H1 (cell line): Measurements from ENCODE around the gene TBX4. TPM values are rescaled to one million over a fixed set of nuclear protein-coding genes. Genes with fewer than 3 reads are reported as not detected.
"Not testable (repeated sequence)": the region's sequence is repeated elsewhere in the genome, so short reads cannot be mapped to it uniquely, and the experiment has no call there.

Experiments used
- CTCF ChIA-PET: fragments of 300-600 bp; sonication (Branson Sonifier 250); formaldehyde crosslinking; loops from one replicate; lab custom pipeline; 2021; ENCODE audit not compliant: partially characterized antibody; lab: Charles Lee
- POLR2A ChIA-PET: fragments of 300-600 bp; sonication (Branson Sonifier 250); formaldehyde crosslinking; loops from one replicate; lab custom pipeline; 2021; ENCODE audit warnings: inconsistent platforms; ENCODE audit not compliant: partially characterized antibody; lab: Charles Lee
- DNase-seq, 2 experiments: peaks; one replicate each; pipeline versions ENCODE4 v3.0.0 to v3.0.0-alpha.2; 2010 to 2022; ENCODE audit warnings: low spot score in 2 of 2, low read depth in 1 of 2, mixed read lengths in 1 of 2
- FAIRE-seq: peaks from 2 replicates; lab custom pipeline; 2011; peaks lifted over from hg19 to GRCh38; lab: Jason Lieb, UNC
- H2AFZ ChIP-seq: 2 replicates; pipeline ENCODE4 v1.8.1; 2012; ENCODE audit warnings: low read length, inconsistent platforms
- H2AK5ac ChIP-seq: 2 replicates; pipeline ENCODE4 v1.6.1; 2013; ENCODE audit warnings: low read depth, low read length
- H2BK120ac ChIP-seq: replicated peaks from 2 replicates; pipeline ENCODE3; 2013; ENCODE audit warnings: low read depth, low read length, inconsistent platforms
- H2BK12ac ChIP-seq: 2 replicates; pipeline ENCODE4 v1.6.1; 2013; ENCODE audit warnings: low read depth, low read length
- H2BK15ac ChIP-seq: 2 replicates; pipeline ENCODE4 v1.6.1; 2013; ENCODE audit warnings: low read length
- H2BK20ac ChIP-seq: 2 replicates; pipeline ENCODE4 v1.6.1; 2013; ENCODE audit warnings: low read length
- H2BK5ac ChIP-seq: 2 replicates; pipeline ENCODE4 v1.6.1; 2013; ENCODE audit warnings: low read depth, low read length
- H3K14ac ChIP-seq: 2 replicates; pipeline ENCODE4 v1.6.1; 2013; ENCODE audit warnings: inconsistent platforms; ENCODE audit not compliant: insufficient read length
- H3K18ac ChIP-seq: 2 replicates; pipeline ENCODE4 v1.6.1; 2013; ENCODE audit warnings: low read length; ENCODE audit errors: extremely low read depth
- H3K23ac ChIP-seq: 2 replicates; pipeline ENCODE4 v1.6.1; 2013; ENCODE audit warnings: inconsistent platforms; ENCODE audit not compliant: insufficient read length
- H3K23me2 ChIP-seq: 2 replicates; pipeline ENCODE4 v1.6.1; 2013; ENCODE audit warnings: low read depth, low read length
- H3K27ac ChIP-seq: 2 replicates; pipeline ENCODE4 v1.6.1; 2011; ENCODE audit warnings: low read depth, low read length, inconsistent platforms
- H3K27me3 ChIP-seq, 4 experiments: replicated peaks in 1 of 4; 1 replicate in 1 of 4; 2 replicates in 3 of 4; pipeline versions ENCODE4 v1.6.1 to v1.8.1; 2011 to 2013; ENCODE audit warnings: low read length in 3 of 4, mild to moderate bottlenecking in 3 of 4, inconsistent platforms in 2 of 4, mixed read lengths in 2 of 4, moderate library complexity in 1 of 4; ENCODE audit not compliant: control insufficient read depth in 3 of 4, insufficient read depth in 3 of 4; ENCODE audit errors: extremely low read depth in 1 of 4
- H3K36me3 ChIP-seq, 4 experiments: 2 replicates each; pipeline versions ENCODE4 v1.6.1 to v1.8.1; 2011 to 2013; ENCODE audit warnings: mild to moderate bottlenecking in 4 of 4, low read length in 3 of 4, moderate library complexity in 2 of 4, control low read depth in 1 of 4, inconsistent platforms in 1 of 4; ENCODE audit not compliant: insufficient read depth in 4 of 4, control insufficient read depth in 2 of 4
- H3K4ac ChIP-seq: replicated peaks from 2 replicates; pipeline ENCODE3; 2013; ENCODE audit warnings: low read length, low read depth, mixed read lengths, inconsistent platforms; ENCODE audit not compliant: insufficient read length
- H3K4me1 ChIP-seq, 4 experiments: replicated peaks in 1 of 4; 1 replicate in 1 of 4; 2 replicates in 3 of 4; pipeline versions ENCODE4 v1.6.1 to v1.8.1; 2011 to 2013; ENCODE audit warnings: low read length in 3 of 4, inconsistent platforms in 2 of 4, mixed read lengths in 1 of 4; ENCODE audit not compliant: insufficient read depth in 4 of 4, control insufficient read depth in 3 of 4
- H3K4me2 ChIP-seq, 2 experiments: 2 replicates each; pipeline versions ENCODE4 v1.6.1 to v1.8.1; 2011 to 2013; ENCODE audit warnings: low read depth in 2 of 2, low read length in 2 of 2, control low read depth in 1 of 2, inconsistent platforms in 1 of 2, mild to moderate bottlenecking in 1 of 2; ENCODE audit not compliant: insufficient read depth in 1 of 2
- H3K4me3 ChIP-seq, 4 experiments: fragments of 200-600, 300-600 bp in 1 of 4; sonication (generic), shearing (Covaris generic), sonication (Bioruptor Twin) in 1 of 4; 2 replicates each; pipeline versions ENCODE4 v1.5.1 to v1.8.1; 2011 to 2016; ENCODE audit warnings: low read length in 4 of 4, low read depth in 3 of 4, control low read depth in 2 of 4, inconsistent platforms in 2 of 4, mild to moderate bottlenecking in 2 of 4, mixed read lengths in 1 of 4, moderate library complexity in 1 of 4; ENCODE audit not compliant: insufficient read depth in 2 of 4; ENCODE audit errors: extremely low read depth in 1 of 4
- H3K56ac ChIP-seq: replicated peaks from 2 replicates; pipeline ENCODE3; 2013; ENCODE audit warnings: low read depth, mild to moderate bottlenecking, mixed read lengths, low read length, inconsistent platforms; ENCODE audit not compliant: insufficient read length
- H3K79me1 ChIP-seq: 2 replicates; pipeline ENCODE4 v1.6.1; 2013; ENCODE audit warnings: low read depth, low read length, control low read depth
- H3K79me2 ChIP-seq, 2 experiments: 2 replicates each; pipeline versions ENCODE4 v1.6.1 to v1.8.1; 2012 to 2013; ENCODE audit warnings: low read length in 2 of 2, mild to moderate bottlenecking in 2 of 2, inconsistent platforms in 1 of 2; ENCODE audit not compliant: insufficient read depth in 2 of 2, control insufficient read depth in 1 of 2
- H3K9ac ChIP-seq, 4 experiments: replicated peaks in 1 of 4; 1 replicate in 1 of 4; 2 replicates in 3 of 4; pipeline versions ENCODE4 v1.6.1 to v1.8.1; 2011 to 2013; ENCODE audit warnings: low read depth in 3 of 4, low read length in 3 of 4, control low read depth in 2 of 4, mild to moderate bottlenecking in 2 of 4, moderate library complexity in 2 of 4, inconsistent platforms in 1 of 4; ENCODE audit errors: extremely low read depth in 1 of 4
- H3K9me3 ChIP-seq, 2 experiments: 2 replicates each; pipeline versions ENCODE4 v1.6.1 to v1.8.1; 2012 to 2013; ENCODE audit warnings: mild to moderate bottlenecking in 2 of 2, moderate library complexity in 2 of 2, control low read depth in 1 of 2, inconsistent platforms in 1 of 2, low read depth in 1 of 2, low read length in 1 of 2, mixed read lengths in 1 of 2; ENCODE audit not compliant: insufficient read depth in 2 of 2
- H4K20me1 ChIP-seq, 2 experiments: replicated peaks in 1 of 2; 2 replicates each; pipeline versions ENCODE3 to v1.8.1; 2011 to 2013; ENCODE audit warnings: inconsistent platforms in 2 of 2, low read length in 2 of 2, mild to moderate bottlenecking in 1 of 2; ENCODE audit not compliant: insufficient read depth in 2 of 2, control insufficient read depth in 1 of 2
- H4K5ac ChIP-seq: 2 replicates; pipeline ENCODE4 v1.6.1; 2013; ENCODE audit warnings: low read length, low read depth, mixed read lengths, inconsistent platforms; ENCODE audit not compliant: insufficient read length
- H4K8ac ChIP-seq: 2 replicates; pipeline ENCODE4 v1.8.0; 2013; ENCODE audit warnings: mild to moderate bottlenecking, moderate library complexity, low read length, inconsistent platforms; ENCODE audit not compliant: insufficient read depth; ENCODE audit errors: extremely low read depth
- H4K91ac ChIP-seq: replicated peaks from 2 replicates; pipeline ENCODE3; 2013; ENCODE audit warnings: low read length, mixed read lengths, inconsistent platforms; ENCODE audit not compliant: insufficient read length
- WGBS, 2 experiments: shearing (Covaris generic) in 1 of 2; methylation state at CpG; one replicate each; pipeline versions ENCODE4 v1.1.6 to v1.1.7; 2013 to 2015; ENCODE audit warnings: low lambda C conversion rate in 2 of 2, mixed read lengths in 2 of 2, inconsistent platforms in 1 of 2, low coverage in 1 of 2, missing lambda C conversion rate in 1 of 2; ENCODE audit not compliant: insufficient replicate concordance in 2 of 2, insufficient coverage in 1 of 2, insufficient read length in 1 of 2; ENCODE audit errors: extremely low coverage in 1 of 2, missing lambda C conversion rate in 1 of 2; 5-methylcytosine and 5-hydroxymethylcytosine counted together
- polyA plus RNA-seq, 7 experiments: library from polyadenylated mRNA; depleted of rRNA in 3 of 7; stranded (reverse) in 5 of 7; unstranded in 2 of 7; fragments of >200 nt in 5 of 7; fragments of 200-250 nt in 2 of 7; gene quantifications; 1 replicate in 5 of 7; 2 replicates in 1 of 7; 4 replicates in 1 of 7; pipeline versions ENCODE4 v1.2.1 to v1.2.3, GENCODE V29; 2011 to 2013; ENCODE audit warnings: missing spikeins in 2 of 7, mixed read lengths in 2 of 7
- total RNA-seq: library from RNA; stranded (reverse); fragmentation: NEBNext Ultra II Directional; extraction: Animal tissue kit (Norgen Biotek cat#: 25700); gene quantifications from 2 replicates; pipeline ENCODE4 v1.2.1, GENCODE V29; 2021

Gene TBX4
- total and polyA plus RNA-seq, 2 of the 8 experiments (the other 6 are each of a cell fraction or from before 2014, with no cell fraction given), result 0.02 TPM; not detected in 1

GRCh38 chr17:61527441-61527840 is 75.2 kb downstream of the TBX4 start:
- H4K91ac ChIP-seq, H3K27ac ChIP-seq, H2AFZ ChIP-seq, FAIRE-seq, H3K4me2 ChIP-seq, DNase-seq, H2BK5ac ChIP-seq, H4K5ac ChIP-seq, H3K4ac ChIP-seq, H2BK120ac ChIP-seq, H3K23ac ChIP-seq, H2AK5ac ChIP-seq, POLR2A ChIA-PET, H3K56ac ChIP-seq, H3K23me2 ChIP-seq, H2BK20ac ChIP-seq, H3K9ac ChIP-seq, H3K9me3 ChIP-seq, H3K18ac ChIP-seq, H4K20me1 ChIP-seq, H3K14ac ChIP-seq, H3K4me1 ChIP-seq, H2BK15ac ChIP-seq, H2BK12ac ChIP-seq, H3K27me3 ChIP-seq, H3K4me3 ChIP-seq, H3K79me1 ChIP-seq, H4K8ac ChIP-seq, H3K79me2 ChIP-seq, H3K36me3 ChIP-seq: not testable (repeated sequence)
- CTCF ChIA-PET, result interaction anchor here (0.6 to 3.1 kb wide), 2 partner anchors 12 to 56 kb away, joined by 3 to 16 read pairs; no protein-coding TSS in a partner anchor
- 88% methylated on average over 2 of the region's 2 CpGs; no CpG with 5 or more reads in 1 of the 2 experiments for WGBS, 2 experiments
